HepG2 (cell line): ENCODE results near the gene NDEL1. TPM values are rescaled to one million over a fixed set of nuclear protein-coding genes. Genes with fewer than 3 reads are reported as not detected.

Source experiments
- ARID5B ChIP-seq: IDR thresholded peaks from 2 replicates; pipeline ENCODE4 v1.4.0; 2020; ENCODE audit warnings: mild to moderate bottlenecking, missing genetic modification reagents
- EHMT2 ChIP-seq: fragments of 200-600 bp; sonication (generic); IDR thresholded peaks from 2 replicates; pipeline ENCODE4 v1.7.0; 2017; ENCODE audit warnings: antibody characterized with exemption, low read depth, low read length, borderline replicate concordance
- ELF1 ChIP-seq: sonication (generic); formaldehyde crosslinking; IDR thresholded peaks from 2 replicates; pipeline ENCODE4 v1.4.0; 2020; ENCODE audit warnings: missing genetic modification reagents
- IRF2 ChIP-seq: IDR thresholded peaks from 2 replicates; pipeline ENCODE4 v1.6.1; 2018; ENCODE audit warnings: missing genetic modification reagents, missing compliant biosample characterization
- KDM5A ChIP-seq: fragments of 200-600 bp; sonication (generic); IDR thresholded peaks from 2 replicates; pipeline ENCODE4 v1.7.0; 2018; ENCODE audit warnings: antibody characterized with exemption, mild to moderate bottlenecking, low read length, borderline replicate concordance
- MED1 ChIP-seq: sonication (generic); formaldehyde crosslinking; IDR thresholded peaks from 2 replicates; pipeline ENCODE4 v1.4.0; 2020; ENCODE audit warnings: missing genetic modification reagents
- MXD4 ChIP-seq: IDR thresholded peaks from 2 replicates; pipeline ENCODE4 v1.6.1; 2016; ENCODE audit warnings: mild to moderate bottlenecking, missing biosample characterization, missing genetic modification reagents
- RARA ChIP-seq: IDR thresholded peaks from 2 replicates; pipeline ENCODE4 v1.6.1; 2016; ENCODE audit warnings: missing genetic modification reagents, missing compliant biosample characterization
- SNAI1 ChIP-seq: sonication (generic); formaldehyde crosslinking; IDR thresholded peaks from 2 replicates; pipeline ENCODE4 v1.5.0; 2020; ENCODE audit warnings: mild to moderate bottlenecking, missing genetic modification reagents, borderline replicate concordance
- YEATS4 ChIP-seq: sonication (generic); formaldehyde crosslinking; IDR thresholded peaks from 2 replicates; pipeline ENCODE4 v1.4.0; 2020; ENCODE audit warnings: missing genetic modification reagents, borderline replicate concordance
- ZNF224 ChIP-seq: sonication (generic); formaldehyde crosslinking; IDR thresholded peaks from 2 replicates; pipeline ENCODE4 v1.5.0; 2020; ENCODE audit warnings: mild to moderate bottlenecking, missing genetic modification reagents
- ZNF703 ChIP-seq: sonication (generic); formaldehyde crosslinking; IDR thresholded peaks from 2 replicates; pipeline ENCODE4 v1.5.1; 2020; ENCODE audit warnings: missing genetic modification reagents, mild to moderate bottlenecking, moderate library complexity, borderline replicate concordance
- ZNF761 ChIP-seq: sonication (generic); formaldehyde crosslinking; conservative IDR thresholded peaks from 2 replicates; pipeline ENCODE4 v1.4.0; 2020; ENCODE audit warnings: mild to moderate bottlenecking, missing genetic modification reagents
- ZNF782 ChIP-seq: sonication (generic); formaldehyde crosslinking; IDR thresholded peaks from 2 replicates; pipeline ENCODE4 v1.4.0; 2020; ENCODE audit warnings: missing genetic modification reagents, mild to moderate bottlenecking, borderline replicate concordance
- ZNF788 ChIP-seq: sonication (generic); formaldehyde crosslinking; IDR thresholded peaks from 2 replicates; pipeline ENCODE4 v1.5.0; 2020; ENCODE audit warnings: mild to moderate bottlenecking, missing genetic modification reagents, borderline replicate concordance
- polyA plus RNA-seq, 8 experiments: library from polyadenylated mRNA; depleted of rRNA in 3 of 8; stranded (reverse) in 7 of 8; unstranded in 1 of 8; fragments of >200 nt; fragmentation: Illumina TruSeq in 4 of 8; extraction: Trizol in 4 of 8; gene quantifications; 2 replicates each; pipeline versions ENCODE4 v1.2.1 to v1.2.3, GENCODE V29; 2011 to 2016; ENCODE audit warnings: low read depth in 4 of 8, missing spikeins in 1 of 8, mixed read lengths in 1 of 8; ENCODE audit not compliant: insufficient read depth in 1 of 8
- total RNA-seq, 5 experiments: library from RNA; depleted of rRNA; stranded (reverse); fragments of >200 nt; fragmentation: Illumina TruSeq; extraction: Trizol; gene quantifications; 2 replicates each; pipeline ENCODE4 v1.2.3, GENCODE V29; 2016; ENCODE audit warnings: low read depth in 1 of 5
- TF ChIP-seq, protein P1 (sequence below): sonication (generic); formaldehyde crosslinking; IDR thresholded peaks from 2 replicates; pipeline ENCODE4 v1.5.0; 2020; ENCODE audit warnings: mild to moderate bottlenecking, low read depth, missing genetic modification reagents, borderline replicate concordance
- TF ChIP-seq, protein P2 (sequence below), 2 experiments: sonication (generic) in 1 of 2; formaldehyde crosslinking in 1 of 2; IDR thresholded peaks; 2 replicates each; pipeline versions ENCODE4 v1.4.0 to v1.6.1; 2018 to 2020; ENCODE audit warnings: missing genetic modification reagents in 2 of 2, borderline replicate concordance in 1 of 2, low read depth in 1 of 2, mild to moderate bottlenecking in 1 of 2, missing biosample characterization in 1 of 2
- TF ChIP-seq, protein P3 (sequence below): sonication (generic); formaldehyde crosslinking; IDR thresholded peaks from 2 replicates; pipeline ENCODE4 v1.5.1; 2020; ENCODE audit warnings: mild to moderate bottlenecking, missing genetic modification reagents, moderate library complexity
- TF ChIP-seq, protein P4 (sequence below): sonication (generic); formaldehyde crosslinking; IDR thresholded peaks from 2 replicates; pipeline ENCODE4 v1.8.0; 2023; ENCODE audit warnings: mild to moderate bottlenecking, missing genetic modification reagents

NDEL1 gene
- total and polyA plus RNA-seq, 2 of the 13 experiments (the other 11 are each of a cell fraction or from before 2014, with no cell fraction given): 59.8 to 153 TPM

GRCh38 chr17:8435245-8436168 is at the start of gene NDEL1 (continued):
- TF ChIP-seq ZNF703 (CRISPR knock-in tag) (no peak), MXD4 (CRISPR knock-in tag) (peak; percentile 53), ELF1 (CRISPR knock-in tag) (0 out of 2 replicates have a peak, but pooled peaks have one; percentile 20), ZNF224 (CRISPR knock-in tag) (no peak), ZNF782 (CRISPR knock-in tag) (no peak), ARID5B (CRISPR knock-in tag) (0 out of 2 replicates have a peak, but pooled peaks have one; percentile 1), EHMT2 (no peak), ZNF761 (CRISPR knock-in tag) (0 out of 2 replicates have a peak, but pooled peaks have one; percentile 44), SNAI1 (CRISPR knock-in tag) (no peak), ZNF788 (no peak), YEATS4 (CRISPR knock-in tag) (peak; percentile 92), KDM5A (no peak), MED1 (peak; percentile 63), IRF2 (CRISPR knock-in tag) (peak; percentile 49; the same call in 1 of the 2 replicates), RARA (CRISPR knock-in tag) (no peak; the same call in 1 of the 2 replicates)
- TF ChIP-seq, protein P1, sequence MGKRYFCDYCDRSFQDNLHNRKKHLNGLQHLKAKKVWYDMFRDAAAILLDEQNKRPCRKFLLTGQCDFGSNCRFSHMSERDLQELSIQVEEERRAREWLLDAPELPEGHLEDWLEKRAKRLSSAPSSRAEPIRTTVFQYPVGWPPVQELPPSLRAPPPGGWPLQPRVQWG: no peak
- TF ChIP-seq, protein P2, sequence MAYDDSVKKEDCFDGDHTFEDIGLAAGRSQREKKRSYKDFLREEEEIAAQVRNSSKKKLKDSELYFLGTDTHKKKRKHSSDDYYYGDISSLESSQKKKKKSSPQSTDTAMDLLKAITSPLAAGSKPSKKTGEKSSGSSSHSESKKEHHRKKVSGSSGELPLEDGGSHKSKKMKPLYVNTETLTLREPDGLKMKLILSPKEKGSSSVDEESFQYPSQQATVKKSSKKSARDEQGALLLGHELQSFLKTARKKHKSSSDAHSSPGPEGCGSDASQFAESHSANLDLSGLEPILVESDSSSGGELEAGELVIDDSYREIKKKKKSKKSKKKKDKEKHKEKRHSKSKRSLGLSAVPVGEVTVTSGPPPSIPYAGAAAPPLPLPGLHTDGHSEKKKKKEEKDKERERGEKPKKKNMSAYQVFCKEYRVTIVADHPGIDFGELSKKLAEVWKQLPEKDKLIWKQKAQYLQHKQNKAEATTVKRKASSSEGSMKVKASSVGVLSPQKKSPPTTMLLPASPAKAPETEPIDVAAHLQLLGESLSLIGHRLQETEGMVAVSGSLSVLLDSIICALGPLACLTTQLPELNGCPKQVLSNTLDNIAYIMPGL (CRISPR knock-in tag; IDR thresholded peaks at IDR 0.05; ENCODE audit: borderline replicate concordance in 1 of 2, low read depth in 1 of 2): peak in 1 of 2 experiments; percentile 42; a peak in 1 of 4 replicates
- TF ChIP-seq, protein P3, sequence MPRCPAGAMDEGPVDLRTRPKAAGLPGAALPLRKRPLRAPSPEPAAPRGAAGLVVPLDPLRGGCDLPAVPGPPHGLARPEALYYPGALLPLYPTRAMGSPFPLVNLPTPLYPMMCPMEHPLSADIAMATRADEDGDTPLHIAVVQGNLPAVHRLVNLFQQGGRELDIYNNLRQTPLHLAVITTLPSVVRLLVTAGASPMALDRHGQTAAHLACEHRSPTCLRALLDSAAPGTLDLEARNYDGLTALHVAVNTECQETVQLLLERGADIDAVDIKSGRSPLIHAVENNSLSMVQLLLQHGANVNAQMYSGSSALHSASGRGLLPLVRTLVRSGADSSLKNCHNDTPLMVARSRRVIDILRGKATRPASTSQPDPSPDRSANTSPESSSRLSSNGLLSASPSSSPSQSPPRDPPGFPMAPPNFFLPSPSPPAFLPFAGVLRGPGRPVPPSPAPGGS (CRISPR knock-in tag): peak; percentile 85; the same call in 1 of the 2 replicates
- TF ChIP-seq, protein P4, sequence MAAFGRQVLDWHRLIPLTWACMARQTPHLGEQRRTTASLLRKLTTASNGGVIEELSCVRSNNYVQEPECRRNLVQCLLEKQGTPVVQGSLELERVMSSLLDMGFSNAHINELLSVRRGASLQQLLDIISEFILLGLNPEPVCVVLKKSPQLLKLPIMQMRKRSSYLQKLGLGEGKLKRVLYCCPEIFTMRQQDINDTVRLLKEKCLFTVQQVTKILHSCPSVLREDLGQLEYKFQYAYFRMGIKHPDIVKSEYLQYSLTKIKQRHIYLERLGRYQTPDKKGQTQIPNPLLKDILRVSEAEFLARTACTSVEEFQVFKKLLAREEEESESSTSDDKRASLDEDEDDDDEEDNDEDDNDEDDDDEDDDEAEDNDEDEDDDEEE (CRISPR knock-in tag): no peak; the same call in 1 of the 2 replicates
